ENCODE data around the gene ARID1B. TPM values are rescaled to one million over a fixed set of nuclear protein-coding genes. Genes with fewer than 3 reads are reported as not detected.

Gene ARID1B
- polyA plus RNA-seq, 1 experiment, result 19.2 TPM

- H3K27ac ChIP-seq (ENCODE audit: low read depth, low read length), result no peak overlapping the region
- CTCF ChIA-PET, result interaction anchor here (0.8 kb wide), 1 partner anchor 18 kb away, joined by 15 read pairs; no protein-coding TSS in a partner anchor
- POLR2A ChIA-PET, result no interaction called here
- H3K27me3 ChIP-seq (ENCODE audit: control insufficient read depth, insufficient read depth, low read length), result no peaks in the 10 kb centered on the region
- H3K9me3 ChIP-seq (ENCODE audit: control insufficient read depth, insufficient read depth, low read length), result no peaks in the 10 kb centered on the region
- H3K4me3 ChIP-seq (ENCODE audit: low read depth, low read length), result no peak overlapping the region
- no peak for TF ChIP-seq CTCF (IDR thresholded peaks at IDR 0.05; ENCODE audit: low read depth, low read length)
- DNase-seq (ENCODE audit: low read depth, low spot score), result no peak
These were observed 112.8 kb downstream of the ARID1B start for GRCh38 chr6:156889986-156890385.

GRCh38 chr6:156890627-156891314 lies 113.6 kb downstream of the ARID1B start:
- no peak for TF ChIP-seq CTCF (IDR thresholded peaks at IDR 0.05; ENCODE audit: low read depth, low read length)
- no peaks in the 10 kb centered on the region for H3K9me3 ChIP-seq (ENCODE audit: control insufficient read depth, insufficient read depth, low read length)
- POLR2A ChIA-PET, result interaction anchor here (0.6 kb wide), 1 partner anchor 62 kb away, joined by 3 read pairs; no protein-coding TSS in a partner anchor
- H3K27me3 ChIP-seq (ENCODE audit: control insufficient read depth, insufficient read depth, low read length), result no peaks in the 10 kb centered on the region
- no peak overlapping the region for H3K4me3 ChIP-seq (ENCODE audit: low read depth, low read length)
- no peak overlapping the region for H3K27ac ChIP-seq (ENCODE audit: low read depth, low read length)
- DNase-seq (ENCODE audit: low read depth, low spot score), result no peak
- CTCF ChIA-PET, result no interaction called here

- H3K4me3 ChIP-seq (ENCODE audit: low read depth, low read length), result no peak overlapping the region
- H3K9me3 ChIP-seq (ENCODE audit: control insufficient read depth, insufficient read depth, low read length), result no peaks in the 10 kb centered on the region
- DNase-seq (ENCODE audit: low read depth, low spot score), result no peak
- no peak for TF ChIP-seq CTCF (IDR thresholded peaks at IDR 0.05; ENCODE audit: low read depth, low read length)
- H3K27ac ChIP-seq (ENCODE audit: low read depth, low read length), result no peak overlapping the region
- H3K27me3 ChIP-seq (ENCODE audit: control insufficient read depth, insufficient read depth, low read length), result no peaks in the 10 kb centered on the region
- CTCF ChIA-PET, result interaction anchor here (0.7 kb wide), 1 partner anchor 9 kb away, joined by 3 read pairs; no protein-coding TSS in a partner anchor
- POLR2A ChIA-PET, result no interaction called here
These were observed 120.8 kb downstream of the ARID1B start for GRCh38 chr6:156897907-156898531.

GRCh38 chr6:156899071-156899470 lies 121.9 kb downstream of the ARID1B start:
- ChIA-PET POLR2A (no interaction called here), CTCF (no interaction called here)
- no peak for DNase-seq (ENCODE audit: low read depth, low spot score)
- no peaks in the 10 kb centered on the region for H3K9me3 ChIP-seq (ENCODE audit: control insufficient read depth, insufficient read depth, low read length)
- H3K27ac ChIP-seq (ENCODE audit: low read depth, low read length), result no peak overlapping the region
- H3K4me3 ChIP-seq (ENCODE audit: low read depth, low read length), result no peak overlapping the region
- TF ChIP-seq CTCF (IDR thresholded peaks at IDR 0.05; ENCODE audit: low read depth, low read length), result no peak
- H3K27me3 ChIP-seq (ENCODE audit: control insufficient read depth, insufficient read depth, low read length), result no peaks in the 10 kb centered on the region

- DNase-seq (ENCODE audit: low read depth, low spot score), result no peak
- H3K4me3 ChIP-seq (ENCODE audit: low read depth, low read length), result no peak overlapping the region
- no peaks in the 10 kb centered on the region for H3K9me3 ChIP-seq (ENCODE audit: control insufficient read depth, insufficient read depth, low read length)
- H3K27ac ChIP-seq (ENCODE audit: low read depth, low read length), result no peak overlapping the region
- ChIA-PET POLR2A (no interaction called here), CTCF (no interaction called here)
- H3K27me3 ChIP-seq (ENCODE audit: control insufficient read depth, insufficient read depth, low read length), result no peaks in the 10 kb centered on the region
- no peak for TF ChIP-seq CTCF (IDR thresholded peaks at IDR 0.05; ENCODE audit: low read depth, low read length)
These were observed 122.5 kb downstream of the ARID1B start for GRCh38 chr6:156899532-156900135.

Data from AG04450 (cell line).